ENCODE measurements around the gene GNL1. TPM values are rescaled to one million over a fixed set of nuclear protein-coding genes. Genes with fewer than 3 reads are reported as not detected.

GNL1 gene
- total and polyA plus RNA-seq, 10 of the 15 experiments (the other 5 are each of a cell fraction or from before 2014, with no cell fraction given), result 0.18 to 64.5 (median 45.5) TPM

DNA sequence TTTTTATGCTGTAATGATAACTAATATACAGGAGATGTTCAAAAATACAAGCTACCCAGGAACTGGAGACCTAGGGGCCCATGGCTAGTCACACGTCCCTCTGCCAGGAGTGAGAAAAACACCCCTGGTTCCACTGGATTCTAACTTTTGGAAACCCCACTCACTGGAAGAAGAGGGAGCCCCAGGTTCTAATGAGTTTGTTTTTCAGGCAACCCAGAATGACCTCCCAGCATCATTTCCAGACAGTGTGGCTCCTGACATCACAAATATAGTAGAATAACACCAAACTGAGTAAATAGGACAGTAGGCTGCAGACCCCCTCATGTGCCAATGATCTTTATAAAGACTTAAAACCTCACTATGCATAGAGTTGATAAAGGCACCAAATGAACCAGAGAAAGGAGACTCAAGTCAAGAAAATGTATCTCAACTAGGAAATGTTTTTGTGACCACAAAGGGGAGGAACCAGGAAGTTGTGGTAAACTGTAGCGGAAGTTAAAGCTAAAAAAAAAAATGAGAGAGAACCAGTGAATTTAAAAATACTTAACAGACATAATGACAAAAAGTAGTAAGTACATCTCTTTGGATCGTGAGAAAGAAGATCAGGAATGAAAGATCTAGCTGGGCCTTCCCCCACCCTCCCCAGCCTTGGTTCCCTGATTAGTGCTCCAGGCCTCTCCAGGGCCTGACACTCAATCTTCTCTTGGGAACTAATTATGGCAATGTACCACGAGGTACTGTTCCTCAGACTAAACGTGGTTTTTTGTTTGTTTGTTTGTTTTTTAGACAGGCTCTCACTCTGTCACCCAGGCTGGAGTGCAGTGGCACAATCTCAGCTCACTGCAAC lies 47.2 kb downstream of the GNL1 start:
- DNase-seq (ENCODE audit: low read depth, low spot score) (peak; percentile 79), FAIRE-seq (peak; percentile 47), ATAC-seq (peak; percentile 76)
- 1% methylated on average over 5 of the region's 5 CpGs for WGBS (ENCODE audit: insufficient coverage, insufficient replicate concordance, low lambda C conversion rate, missing lambda C conversion rate)
- no TSS peak for BruUV-seq (replicated peaks)
- Histone ChIP-seq H3K79me2 (ENCODE audit: control insufficient read depth, insufficient read depth, low read length) (no peaks in the 10 kb centered on the region), H3K9me3 (replicated peaks; ENCODE audit: control insufficient read depth, insufficient read depth, low read length) (no peaks in the 10 kb centered on the region), H3K4me2 (ENCODE audit: control insufficient read depth, insufficient read depth) (peak overlapping the region; percentile 75), H3K9ac (ENCODE audit: control insufficient read depth, insufficient read depth, low read length) (peak overlapping the region; percentile 67), H3K27me3 (replicated peaks in 1 of 2; ENCODE audit: control insufficient read depth in 2 of 2, insufficient read depth in 2 of 2, low read length in 1 of 2) (no peaks in the 10 kb centered on the region), H3K4me1 (ENCODE audit: control insufficient read depth, insufficient read depth, low read length) (peaks cover 53% of the 10 kb centered on the region), H4K20me1 (ENCODE audit: control insufficient read depth, insufficient read depth) (no peaks in the 10 kb centered on the region), H2AFZ (ENCODE audit: control insufficient read depth, low read depth, low read length) (peak overlapping the region; percentile 58), H3K4me3 (peak overlapping the region; percentile 31), H3K27ac (ENCODE audit: control insufficient read depth, insufficient read depth) (peak overlapping the region; percentile 97), H3K36me3 (ENCODE audit: control insufficient read depth in 2 of 2, insufficient read depth in 2 of 2, low read length in 1 of 2) (no peaks in the 10 kb centered on the region)
- SMC1A ChIA-PET (ENCODE audit: uncharacterized antibody, unreplicated experiment), result interaction anchor here (0.6 to 5.1 kb wide), 14 partner anchors 8 to 209 kb away, joined by 3 to 71 read pairs (median 4); no protein-coding TSS in a partner anchor
- RAD21 ChIA-PET (ENCODE audit: unreplicated experiment), result interaction anchor here (0.8 to 3.4 kb wide), 10 partner anchors 7 to 48 kb away, joined by 3 to 30 read pairs (median 4); partner anchors contain the start of gene PRR3
- intact Hi-C loops (cut with micrococcal nuclease; ENCODE audit: unreplicated experiment), result loop anchor here (2.0 kb wide), 2 partner anchors 20 kb away; partner anchors contain the start of gene HLA-E
- POLR2A ChIA-PET, result interaction anchor here (1.4 to 2.9 kb wide), 4 partner anchors 15 to 24 kb away, joined by 6 to 16 read pairs (median 11); no protein-coding TSS in a partner anchor
- CTCF ChIA-PET, result interaction anchor here (0.8 to 3.7 kb wide), 12 partner anchors 14 to 88 kb away, joined by 3 to 23 read pairs (median 6); no protein-coding TSS in a partner anchor
- in situ Hi-C loops (cut with MboI), result no loop called here
- TF ChIP-seq RUNX3 (IDR thresholded peaks at IDR 0.05; ENCODE audit: low read length) (peak; percentile 99), IKZF2 (IDR thresholded peaks at IDR 0.05) (peak; percentile 16 to 48; a peak in 2 of 4 replicates), PKNOX1 (IDR thresholded peaks at IDR 0.05) (0 out of 2 replicates have a peak, but pooled peaks have one; percentile 8), CREB1 (IDR thresholded peaks at IDR 0.05; ENCODE audit: low read depth) (0 out of 2 replicates have a peak, but pooled peaks have one; percentile 19), SPI1 (IDR thresholded peaks at IDR 0.05; ENCODE audit: borderline replicate concordance, insufficient read depth, low read depth, low read length) (peak; percentile 34; the same call in 1 of the 2 replicates), ATF2 (IDR thresholded peaks at IDR 0.05; ENCODE audit: low read length) (peak; percentile 65; the same call in 1 of the 2 replicates), MTA3 (IDR thresholded peaks at IDR 0.05; ENCODE audit: borderline replicate concordance, low read length) (peak; percentile 71; the same call in 1 of the 2 replicates), CHD2 (IDR thresholded peaks at IDR 0.05; ENCODE audit: borderline replicate concordance, low read depth, low read length) (no peak), CBFB (IDR thresholded peaks at IDR 0.05; ENCODE audit: low read depth) (peak; percentile 80; the same call in 1 of the 2 replicates), ETV6 (conservative IDR thresholded peaks at IDR 0.05 in 1 of 2, IDR thresholded peaks at IDR 0.05 in 1 of 2; ENCODE audit: borderline replicate concordance in 1 of 2, low read depth in 1 of 2) (peak in 1 of 2 experiments; percentile 99; a peak in 2 of 4 replicates), NFIC (IDR thresholded peaks at IDR 0.05; ENCODE audit: low read depth, low read length) (peak; percentile 93), ASH2L (IDR thresholded peaks at IDR 0.05; ENCODE audit: borderline replicate concordance, low read depth) (no peak), CBX5 (IDR thresholded peaks at IDR 0.05; ENCODE audit: low read depth) (0 out of 2 replicates have a peak, but pooled peaks have one; percentile 47), SMAD5 (IDR thresholded peaks at IDR 0.05; ENCODE audit: low read depth) (0 out of 2 replicates have a peak, but pooled peaks have one; percentile 35), SP1 (IDR thresholded peaks at IDR 0.05; ENCODE audit: low read depth, low read length) (peak; percentile 29), NFXL1 (IDR thresholded peaks at IDR 0.05; ENCODE audit: borderline replicate concordance) (no peak), CREM (IDR thresholded peaks at IDR 0.05; ENCODE audit: low read depth) (peak; percentile 66; the same call in 1 of the 2 replicates), MTA2 (IDR thresholded peaks at IDR 0.05; ENCODE audit: low read depth) (peak; percentile 7; the same call in 1 of the 2 replicates), FOXM1 (IDR thresholded peaks at IDR 0.05; ENCODE audit: low read depth, low read length) (peak; percentile 61; the same call in 1 of the 2 replicates)
- TF ChIP-seq, protein P1, sequence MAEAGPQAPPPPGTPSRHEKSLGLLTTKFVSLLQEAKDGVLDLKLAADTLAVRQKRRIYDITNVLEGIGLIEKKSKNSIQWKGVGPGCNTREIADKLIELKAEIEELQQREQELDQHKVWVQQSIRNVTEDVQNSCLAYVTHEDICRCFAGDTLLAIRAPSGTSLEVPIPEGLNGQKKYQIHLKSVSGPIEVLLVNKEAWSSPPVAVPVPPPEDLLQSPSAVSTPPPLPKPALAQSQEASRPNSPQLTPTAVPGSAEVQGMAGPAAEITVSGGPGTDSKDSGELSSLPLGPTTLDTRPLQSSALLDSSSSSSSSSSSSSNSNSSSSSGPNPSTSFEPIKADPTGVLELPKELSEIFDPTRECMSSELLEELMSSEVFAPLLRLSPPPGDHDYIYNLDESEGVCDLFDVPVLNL (IDR thresholded peaks at IDR 0.05; ENCODE audit: low read depth, low read length), result no peak

Data from GM12878 (cell line).